ENCODE measurements around the gene OTUD4. TPM values are rescaled to one million over a fixed set of nuclear protein-coding genes. Genes with fewer than 3 reads are reported as not detected.
"Not testable (repeated sequence)": the region's sequence is repeated elsewhere in the genome, so short reads cannot be mapped to it uniquely, and the experiment has no call there.

Gene OTUD4
- total RNA-seq, 2 donors from 2014 or later = 39.6 to 47.9 TPM

DNA sequence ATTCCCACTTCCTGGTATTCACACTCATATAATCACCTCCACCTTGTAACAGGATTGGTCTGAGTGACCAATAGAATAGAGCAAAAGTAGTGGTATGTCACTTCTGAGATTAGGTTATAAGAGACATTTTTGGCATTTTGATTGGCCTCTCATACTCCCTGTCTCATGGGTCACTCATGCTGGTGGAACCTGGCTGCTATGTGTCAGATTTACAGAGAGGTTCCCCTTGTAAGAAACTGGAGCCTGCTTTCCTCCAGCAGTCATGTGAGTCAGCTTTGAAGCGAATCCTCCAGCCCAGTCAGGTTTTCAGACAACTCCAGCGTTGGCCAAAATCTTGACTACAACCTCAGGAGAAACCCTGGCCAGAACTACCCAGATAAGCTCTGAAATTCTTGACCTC is 2.6 kb upstream of the OTUD4 start:
- no peaks in the 10 kb centered on the region for H3K9me3 Mint-ChIP-seq
- DNase-seq (ENCODE audit: low spot score in 2 of 2) (no peak), ATAC-seq (no peak)
- H3K36me3 Mint-ChIP-seq = peaks cover 14 to 19% of the 10 kb centered on the region in 2 donors
- no peak overlapping the region for H3K27ac Mint-ChIP-seq

GRCh38 chr4:145182222-145182621 is 1.8 kb upstream of the OTUD4 start:
- H3K27ac Mint-ChIP-seq = no peak overlapping the region
- no peak for ATAC-seq
- peaks cover 18 to 23% of the 10 kb centered on the region in 2 donors for H3K36me3 Mint-ChIP-seq
- no peaks in the 10 kb centered on the region for H3K9me3 Mint-ChIP-seq
- DNase-seq (ENCODE audit: low spot score in 2 of 2) = no peak

- ATAC-seq (no peak), DNase-seq (ENCODE audit: low spot score in 2 of 2) (no peak)
- Mint-ChIP-seq H3K9me3 (no peaks in the 10 kb centered on the region), H3K36me3 (peaks cover 18 to 23% of the 10 kb centered on the region in 2 donors), H3K27ac (peak overlapping the region in 1 of 2 donors; percentile 93)
Measured at GRCh38 chr4:145181091-145181501, 707 bp upstream of the OTUD4 start.

- Mint-ChIP-seq H3K36me3 (peaks cover 23 to 26% of the 10 kb centered on the region in 2 donors), H3K27ac (peak overlapping the region in 1 of 2 donors; percentile 93)
- not testable (repeated sequence) for H3K9me3 Mint-ChIP-seq; DNase-seq (ENCODE audit: low spot score in 2 of 2)
- peak; percentile 36 to 62 for ATAC-seq
Measured at GRCh38 chr4:145179861-145180297, 510 bp downstream of the OTUD4 start.

GRCh38 chr4:145179281-145179860 is 1.0 kb downstream of the OTUD4 start:
- DNase-seq (ENCODE audit: low spot score in 2 of 2) (peak; percentile 71 to 83), ATAC-seq (peak; percentile 46 to 52)
- peak overlapping the region; percentile 93 to 94 for H3K27ac Mint-ChIP-seq
- H3K9me3 Mint-ChIP-seq = peaks cover 0 to 6% of the 10 kb centered on the region in 2 donors
- H3K36me3 Mint-ChIP-seq = peaks cover 28 to 31% of the 10 kb centered on the region in 2 donors

DNA sequence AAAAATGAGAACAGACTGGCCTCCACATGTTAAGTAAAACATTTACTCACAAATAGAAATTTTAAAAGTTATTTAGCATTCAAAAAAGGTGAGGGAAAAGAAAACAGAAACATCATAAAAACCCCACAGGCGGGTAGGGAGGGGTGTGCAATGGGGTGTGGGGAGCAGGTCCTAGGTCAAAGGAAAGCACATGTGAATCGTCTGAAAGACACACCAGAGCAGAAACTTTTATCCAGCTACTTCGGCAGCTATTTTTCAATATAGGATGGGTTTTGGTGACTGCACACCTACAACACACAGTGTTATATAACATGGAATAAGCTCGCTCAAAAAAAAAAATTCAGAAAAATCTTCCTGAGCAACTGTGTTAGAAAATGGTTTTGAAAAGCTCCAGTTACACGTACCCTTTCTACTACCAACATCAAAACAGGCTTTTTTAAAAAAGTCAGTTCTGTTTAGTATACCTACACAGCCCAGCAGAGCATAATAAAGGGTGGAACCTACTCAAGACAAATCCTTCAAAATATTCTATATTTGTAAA is 1.6 kb downstream of the OTUD4 start:
- peaks cover 0 to 9% of the 10 kb centered on the region in 2 donors for H3K9me3 Mint-ChIP-seq
- H3K36me3 Mint-ChIP-seq = peaks cover 34 to 36% of the 10 kb centered on the region in 2 donors
- H3K27ac Mint-ChIP-seq = peak overlapping the region; percentile 93 to 94
- DNase-seq (ENCODE audit: low spot score in 2 of 2) = no peak
- no peak for ATAC-seq

DNA sequence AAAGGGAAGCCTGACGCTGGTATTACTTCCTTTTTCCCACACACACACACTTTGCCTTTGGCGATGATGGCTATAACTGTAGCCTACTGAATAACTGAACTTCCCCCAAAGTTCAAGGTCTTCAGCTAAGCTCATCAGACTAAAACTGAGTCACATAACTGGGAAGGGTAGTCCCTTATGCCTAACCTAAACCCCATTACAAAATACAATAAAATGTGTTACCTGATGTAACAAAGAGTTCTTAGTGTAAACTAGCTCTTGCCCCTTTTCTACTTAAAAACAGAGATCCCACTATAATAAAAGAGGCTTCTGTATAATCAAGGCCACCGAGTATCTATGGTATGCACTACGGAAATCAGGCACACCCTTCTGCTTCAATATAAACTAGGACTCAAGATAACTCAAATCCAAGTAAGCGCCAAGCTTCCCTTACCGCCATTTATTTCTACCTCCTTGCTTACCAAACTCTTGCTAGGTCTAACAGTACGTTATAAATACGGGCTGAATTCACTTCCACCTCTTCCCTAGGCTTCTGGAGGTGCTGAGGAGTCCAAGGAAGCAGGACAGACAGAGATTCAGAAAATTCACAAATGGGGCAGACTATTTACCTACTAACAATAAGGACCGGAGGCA is 2.4 kb downstream of the OTUD4 start:
- H3K27ac Mint-ChIP-seq = peak overlapping the region; percentile 93 to 94
- H3K9me3 Mint-ChIP-seq = peaks cover 0 to 9% of the 10 kb centered on the region in 2 donors
- peak in 1 of 2 donors; percentile 17 for ATAC-seq
- peaks cover 40 to 41% of the 10 kb centered on the region in 2 donors for H3K36me3 Mint-ChIP-seq
- no peak for DNase-seq (ENCODE audit: low spot score in 2 of 2)

DNA sequence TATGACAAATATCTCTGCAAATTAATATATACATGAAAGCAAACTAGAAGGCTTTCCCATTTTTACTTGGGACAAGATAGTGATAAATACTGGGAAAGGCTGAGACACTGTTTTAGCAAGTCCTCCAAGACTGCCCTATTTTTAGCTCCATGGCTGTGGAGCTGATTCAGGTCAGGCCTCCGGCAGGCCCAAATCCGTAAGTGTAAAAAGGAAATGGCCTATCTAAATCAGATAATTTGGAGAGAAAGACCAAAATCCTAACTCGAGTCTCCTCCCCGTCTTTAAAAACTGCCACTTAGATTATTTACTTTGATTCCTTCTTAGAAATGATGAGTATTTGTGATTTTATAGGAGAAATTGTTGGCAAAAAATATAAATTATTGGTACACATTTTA is 2.9 kb downstream of the OTUD4 start:
- no peak for DNase-seq (ENCODE audit: low spot score in 2 of 2)
- ATAC-seq = no peak
- H3K36me3 Mint-ChIP-seq = peaks cover 40 to 41% of the 10 kb centered on the region in 2 donors
- peak overlapping the region; percentile 93 to 94 for H3K27ac Mint-ChIP-seq
- H3K9me3 Mint-ChIP-seq = peaks cover 0 to 9% of the 10 kb centered on the region in 2 donors

- DNase-seq (ENCODE audit: low spot score in 2 of 2) (no peak), ATAC-seq (no peak)
- H3K36me3 Mint-ChIP-seq = peaks cover 41 to 43% of the 10 kb centered on the region in 2 donors
- H3K27ac Mint-ChIP-seq = peak overlapping the region; percentile 93 to 94
- H3K9me3 Mint-ChIP-seq = peaks cover 0 to 9% of the 10 kb centered on the region in 2 donors
Measured at GRCh38 chr4:145176641-145177432, 3.6 kb downstream of the OTUD4 start.

DNA sequence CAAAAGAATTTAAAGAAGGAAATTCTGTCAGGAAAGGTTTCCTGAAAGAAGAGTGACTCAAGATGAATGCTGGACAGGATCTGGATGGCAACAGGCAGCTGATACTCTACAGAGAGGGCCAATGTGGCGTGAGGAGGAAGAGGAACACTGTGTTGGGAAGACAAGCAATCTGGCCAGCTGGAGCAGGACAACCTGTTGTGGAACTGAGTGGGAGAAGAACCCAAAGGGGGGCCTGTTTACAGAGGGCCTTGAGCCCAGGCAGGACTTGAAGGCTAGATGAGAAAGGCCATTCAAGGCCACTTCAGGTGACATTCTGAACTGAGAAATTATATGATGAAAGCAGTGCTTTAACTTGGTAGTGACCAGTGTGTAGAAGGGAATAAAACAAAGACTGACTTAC is 8.5 kb downstream of the OTUD4 start:
- Mint-ChIP-seq H3K9me3 (peaks cover 0 to 9% of the 10 kb centered on the region in 2 donors), H3K36me3 (peaks cover 27 to 47% of the 10 kb centered on the region in 2 donors), H3K27ac (no peak overlapping the region)
- ATAC-seq = no peak
- no peak for DNase-seq (ENCODE audit: low spot score in 2 of 2)

DNA sequence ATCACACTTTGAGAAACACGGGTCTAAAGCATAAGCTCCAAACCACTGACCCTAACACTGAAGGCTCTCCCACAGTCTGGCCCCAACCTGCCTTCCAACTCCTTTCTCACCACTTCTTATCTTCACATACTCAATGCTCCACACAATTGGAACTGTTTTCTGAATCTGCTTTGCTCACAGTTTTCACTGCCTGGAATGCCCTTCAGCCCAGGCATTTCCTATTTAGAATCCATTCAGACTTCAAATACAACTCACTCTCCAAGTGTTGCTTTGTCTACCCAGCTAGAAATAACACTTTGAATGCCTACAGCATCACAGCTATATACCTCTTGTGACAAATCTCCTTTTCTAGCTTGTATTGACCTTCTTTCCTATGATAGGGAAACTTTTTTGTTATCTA is 10.2 kb downstream of the OTUD4 start:
- no peak for ATAC-seq
- peak overlapping the region in 1 of 2 donors; percentile 0 for H3K27ac Mint-ChIP-seq
- peaks cover 27 to 45% of the 10 kb centered on the region in 2 donors for H3K36me3 Mint-ChIP-seq
- H3K9me3 Mint-ChIP-seq = peaks cover 0 to 9% of the 10 kb centered on the region in 2 donors
- DNase-seq (ENCODE audit: low spot score in 2 of 2) = no peak

DNA sequence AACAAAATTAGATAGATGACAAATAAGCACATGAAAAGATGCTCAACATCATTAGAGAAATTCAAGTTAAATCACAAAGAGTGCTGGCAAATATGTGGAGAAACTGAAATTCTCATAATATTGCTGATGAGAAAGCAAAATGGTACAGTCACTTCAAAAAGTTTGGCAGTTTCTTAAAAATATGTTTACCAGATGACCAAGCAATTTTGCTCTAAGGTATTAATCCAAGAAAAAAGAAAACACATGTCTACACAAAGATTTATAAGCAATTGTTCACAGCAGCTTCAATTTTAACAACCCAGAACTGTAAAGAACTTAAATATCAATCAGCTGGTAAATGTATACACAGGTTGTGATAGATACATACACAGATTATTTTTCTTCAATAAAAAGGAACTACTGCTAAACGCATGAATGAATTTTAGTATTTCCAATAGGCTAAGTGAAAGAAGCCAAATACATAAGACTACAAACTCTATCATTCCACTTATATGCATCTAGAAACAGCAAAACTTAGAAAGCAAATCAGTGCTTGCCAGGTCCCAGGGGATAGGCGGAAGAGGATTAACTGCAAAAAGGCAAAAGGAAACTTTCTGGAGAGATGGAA is 11.7 kb downstream of the OTUD4 start:
- no peak for DNase-seq (ENCODE audit: low spot score in 2 of 2)
- H3K27ac Mint-ChIP-seq = no peak overlapping the region
- ATAC-seq = no peak
- H3K36me3 Mint-ChIP-seq = peaks cover 13 to 31% of the 10 kb centered on the region in 2 donors
- H3K9me3 Mint-ChIP-seq = no peaks in the 10 kb centered on the region

DNA sequence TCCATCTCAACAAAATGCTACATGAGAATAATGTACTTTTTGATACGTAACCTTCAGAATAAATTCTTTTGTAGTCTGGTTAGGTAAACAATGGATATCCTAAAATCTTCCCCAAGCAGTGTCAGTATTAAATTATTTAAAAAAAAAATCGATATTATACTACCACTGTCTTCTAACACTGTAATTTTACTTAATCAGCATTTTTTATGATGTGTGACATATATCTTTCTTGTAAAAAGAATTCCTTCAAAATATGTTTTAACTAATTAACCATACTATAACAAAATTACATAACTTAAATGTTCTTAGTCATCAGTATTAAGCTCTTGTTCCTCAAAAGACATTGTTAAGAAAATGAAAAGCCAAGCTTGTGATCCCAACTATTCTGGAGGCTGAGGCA is 12.5 kb downstream of the OTUD4 start:
- DNase-seq (ENCODE audit: low spot score in 2 of 2) (no peak), ATAC-seq (no peak)
- no peaks in the 10 kb centered on the region for H3K9me3 Mint-ChIP-seq
- peaks cover 9 to 25% of the 10 kb centered on the region in 2 donors for H3K36me3 Mint-ChIP-seq
- H3K27ac Mint-ChIP-seq = no peak overlapping the region

DNA sequence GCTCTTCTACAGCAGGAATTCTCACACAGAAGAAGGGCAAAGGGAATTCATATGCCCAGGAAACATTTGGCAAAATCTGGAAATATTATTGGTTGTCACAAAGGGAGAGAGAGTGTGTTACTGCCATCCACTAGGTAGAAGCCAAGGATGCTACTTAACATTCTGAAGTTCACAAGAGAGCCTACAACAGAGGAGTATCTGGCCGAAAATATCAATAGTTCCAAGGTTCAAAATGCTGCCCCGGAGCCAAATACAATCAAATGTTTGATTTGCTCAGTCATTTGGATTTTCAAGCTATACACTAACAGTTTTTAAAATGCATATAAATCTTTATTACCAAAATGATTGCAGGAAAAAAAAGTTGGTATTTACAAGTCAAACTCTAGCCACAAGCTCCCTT is 18.8 kb downstream of the OTUD4 start:
- peaks cover 0 to 20% of the 10 kb centered on the region in 2 donors for H3K36me3 Mint-ChIP-seq

DNA sequence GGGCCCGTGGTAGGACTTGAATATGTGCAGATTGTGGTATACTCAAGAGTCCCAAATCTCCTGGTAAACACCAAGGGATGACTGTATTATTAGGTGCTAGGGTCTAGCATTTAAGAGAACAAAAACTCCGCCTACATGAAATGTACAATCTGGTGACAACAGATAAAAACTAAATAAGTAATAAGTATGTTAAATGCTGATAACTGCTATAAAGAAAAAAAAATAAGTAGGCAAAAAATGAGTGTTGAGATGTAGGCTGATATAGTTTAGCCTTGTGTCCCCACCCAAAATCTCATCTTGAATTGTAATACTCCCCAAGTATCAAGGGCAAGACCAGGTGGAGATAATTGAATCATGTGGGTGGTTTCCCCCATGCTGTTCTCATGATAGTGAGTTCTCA is 23.4 kb downstream of the OTUD4 start:
- Mint-ChIP-seq H3K9me3 (no peaks in the 10 kb centered on the region), H3K36me3 (peaks cover 0 to 39% of the 10 kb centered on the region in 2 donors), H3K27ac (no peak overlapping the region)
- DNase-seq (ENCODE audit: low spot score in 2 of 2) = no peak
- ATAC-seq = no peak

More for the DNA sequence above, 18.8 kb downstream of the OTUD4 start:
- ATAC-seq (no peak), DNase-seq (ENCODE audit: low spot score in 2 of 2) (no peak)
- Mint-ChIP-seq H3K9me3 (no peaks in the 10 kb centered on the region), H3K27ac (peak overlapping the region in 1 of 2 donors; percentile 15)

DNA sequence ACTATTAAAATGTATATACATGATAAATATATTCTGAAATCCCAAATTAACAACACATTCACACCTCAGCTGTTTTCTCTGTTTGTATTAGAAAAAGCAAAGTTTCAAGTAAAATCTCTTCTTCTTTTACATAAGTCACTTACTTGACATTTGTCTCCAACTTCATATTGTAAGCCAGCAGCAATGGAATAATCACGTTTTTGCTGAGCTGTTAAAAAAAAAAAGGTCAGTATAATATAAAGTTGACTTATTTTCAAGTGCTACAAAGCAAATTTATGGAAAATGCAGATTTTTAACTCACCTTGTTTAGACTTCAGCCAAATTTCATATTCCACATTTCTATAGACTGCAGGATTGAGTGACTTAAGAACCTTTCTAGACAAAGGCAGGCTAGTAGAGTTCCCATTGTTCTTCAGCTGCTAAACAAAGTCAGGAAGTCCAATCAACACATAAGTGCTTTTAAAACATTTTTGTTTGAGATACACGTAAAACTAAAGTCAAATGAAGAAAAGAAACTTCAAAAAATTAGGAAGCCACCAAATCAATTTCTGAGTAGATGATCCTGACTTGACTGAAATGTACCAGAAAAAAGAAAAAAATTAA is 25.0 kb downstream of the OTUD4 start:
- ATAC-seq (no peak), DNase-seq (ENCODE audit: low spot score in 2 of 2) (no peak)
- Mint-ChIP-seq H3K9me3 (no peaks in the 10 kb centered on the region), H3K27ac (no peak overlapping the region), H3K36me3 (peaks cover 0 to 32% of the 10 kb centered on the region in 2 donors)

All from activated naive CD4-positive, alpha-beta T cell treated with anti-CD3 and anti-CD28 coated beads, Interleukin-2, amount 50 U/mL, for 72 hours (primary cell).